ENCODE results near the gene POGZ.
"Not testable (repeated sequence)": the region's sequence is repeated elsewhere in the genome, so short reads cannot be mapped to it uniquely, and the experiment has no call there.

POGZ gene

GRCh38 chr1:151475175-151475574 lies 15.9 kb upstream of the POGZ start:
- no peak for DNase-seq

- no peak for DNase-seq
These were observed 15.5 kb upstream of the POGZ start for GRCh38 chr1:151474745-151475144.

- DNase-seq, result peak; percentile 34
These were observed 13.8 kb upstream of the POGZ start for GRCh38 chr1:151472856-151473731.

GRCh38 chr1:151465026-151465425 lies 5.7 kb upstream of the POGZ start:
- no peak for DNase-seq

GRCh38 chr1:151461694-151462093 lies 2.4 kb upstream of the POGZ start:
- no peak for DNase-seq

GRCh38 chr1:151458802-151459330 lies 428 bp downstream of the POGZ start:
- peak; percentile 61 for DNase-seq

- peak; percentile 65 for DNase-seq
These were observed 1.1 kb downstream of the POGZ start for GRCh38 chr1:151457911-151458801.

GRCh38 chr1:151455966-151456365 lies 3.3 kb downstream of the POGZ start:
- DNase-seq, result no peak

- DNase-seq, result no peak
These were observed 4.1 kb downstream of the POGZ start for GRCh38 chr1:151455231-151455630.

GRCh38 chr1:151447696-151448095 lies 11.6 kb downstream of the POGZ start:
- no peak for DNase-seq

GRCh38 chr1:151444783-151445177 lies 14.5 kb downstream of the POGZ start:
- no peak for DNase-seq

- DNase-seq, result peak; percentile 54
These were observed 15.2 kb downstream of the POGZ start for GRCh38 chr1:151443846-151444782.

- not testable (repeated sequence) for DNase-seq
These were observed 21.9 kb downstream of the POGZ start for GRCh38 chr1:151437396-151437795.

GRCh38 chr1:151436985-151437384 lies 22.3 kb downstream of the POGZ start:
- no peak for DNase-seq

GRCh38 chr1:151435174-151435573 lies 24.1 kb downstream of the POGZ start:
- no peak for DNase-seq

GRCh38 chr1:151433827-151434226 lies 25.5 kb downstream of the POGZ start:
- not testable (repeated sequence) for DNase-seq

GRCh38 chr1:151428068-151428467 lies 31.2 kb downstream of the POGZ start:
- DNase-seq, result no peak

- no peak for DNase-seq
These were observed 34.2 kb downstream of the POGZ start for GRCh38 chr1:151425103-151425502.

GRCh38 chr1:151419819-151420218 lies 39.5 kb downstream of the POGZ start:
- DNase-seq, result no peak

- DNase-seq, result no peak
These were observed 41.2 kb downstream of the POGZ start for GRCh38 chr1:151418081-151418480.

- DNase-seq, result no peak
These were observed 43.1 kb downstream of the POGZ start for GRCh38 chr1:151416231-151416630.

- DNase-seq, result no peak
These were observed 47.4 kb downstream of the POGZ start for GRCh38 chr1:151411884-151412283.
